Nephron progenitor cell (in vitro differentiated cells): ENCODE data around the gene HPCAL1.

Source experiments
- DNase-seq: peaks from one replicate; pipeline ENCODE4 v3.0.0; 2021
- H3K27ac Mint-ChIP-seq: 2 replicates; pipeline ENCODE4 v1.8.0; 2021; ENCODE audit warnings: mild to moderate bottlenecking, moderate library complexity, mixed read lengths
- H3K27me3 Mint-ChIP-seq: 2 replicates; pipeline ENCODE4 v1.8.0; 2021; ENCODE audit warnings: mild to moderate bottlenecking, low read depth, mixed read lengths; ENCODE audit not compliant: poor library complexity
- H3K36me3 Mint-ChIP-seq: 2 replicates; pipeline ENCODE4 v1.8.0; 2021; ENCODE audit warnings: low read depth, mixed read lengths
- H3K4me1 Mint-ChIP-seq: 2 replicates; pipeline ENCODE4 v1.8.0; 2021; ENCODE audit warnings: mixed read lengths
- H3K4me3 Mint-ChIP-seq: 2 replicates; pipeline ENCODE4 v1.8.0; 2021; ENCODE audit warnings: mild to moderate bottlenecking, moderate library complexity, mixed read lengths
- H3K9me3 Mint-ChIP-seq: 2 replicates; pipeline ENCODE4 v1.8.0; 2021; ENCODE audit warnings: mild to moderate bottlenecking, moderate library complexity, mixed read lengths
- CTCF ChIP-seq: fragments of 200-600 bp; sonication (generic); IDR thresholded peaks from 2 replicates; pipeline ENCODE4 v1.5.0; 2021; ENCODE audit warnings: antibody characterized with exemption

HPCAL1 gene

GRCh38 chr2:10303694-10304378, 1.1 kb downstream of the HPCAL1 start:
- peaks cover 10% of the 10 kb centered on the region for H3K9me3 Mint-ChIP-seq
- peak overlapping the region; percentile 88 for H3K4me3 Mint-ChIP-seq
- peaks cover 36% of the 10 kb centered on the region for H3K4me1 Mint-ChIP-seq
- H3K27me3 Mint-ChIP-seq: peaks cover 56% of the 10 kb centered on the region
- no peak for TF ChIP-seq CTCF
- H3K36me3 Mint-ChIP-seq: peaks cover 2% of the 10 kb centered on the region
- H3K27ac Mint-ChIP-seq: no peak overlapping the region
- DNase-seq: peak; percentile 73

GRCh38 chr2:10304458-10305253, 2.0 kb downstream of the HPCAL1 start:
- Mint-ChIP-seq H3K27ac (no peak overlapping the region), H3K36me3 (no peaks in the 10 kb centered on the region), H3K4me3 (peak overlapping the region; percentile 88), H3K4me1 (peaks cover 36% of the 10 kb centered on the region), H3K27me3 (peaks cover 56% of the 10 kb centered on the region), H3K9me3 (peaks cover 2% of the 10 kb centered on the region)
- peak; percentile 27 for DNase-seq
- no peak for TF ChIP-seq CTCF

- Mint-ChIP-seq H3K9me3 (no peaks in the 10 kb centered on the region), H3K4me1 (peaks cover 36% of the 10 kb centered on the region), H3K36me3 (no peaks in the 10 kb centered on the region), H3K4me3 (peak overlapping the region; percentile 70), H3K27ac (no peak overlapping the region), H3K27me3 (peaks cover 60% of the 10 kb centered on the region)
- no peak for TF ChIP-seq CTCF
- DNase-seq: no peak
Measured at GRCh38 chr2:10305254-10305635, 2.5 kb downstream of the HPCAL1 start.

- peak; percentile 33 for DNase-seq
- H3K9me3 Mint-ChIP-seq: no peaks in the 10 kb centered on the region
- no peak overlapping the region for H3K27ac Mint-ChIP-seq
- no peak for TF ChIP-seq CTCF
- H3K4me3 Mint-ChIP-seq: peak overlapping the region; percentile 70
- H3K36me3 Mint-ChIP-seq: no peaks in the 10 kb centered on the region
- H3K27me3 Mint-ChIP-seq: peaks cover 60% of the 10 kb centered on the region
- H3K4me1 Mint-ChIP-seq: peaks cover 36% of the 10 kb centered on the region
Measured at GRCh38 chr2:10305715-10306114, 3.0 kb downstream of the HPCAL1 start.

GRCh38 chr2:10306901-10307463, 4.3 kb downstream of the HPCAL1 start:
- Mint-ChIP-seq H3K36me3 (no peaks in the 10 kb centered on the region), H3K9me3 (no peaks in the 10 kb centered on the region), H3K27ac (no peak overlapping the region), H3K27me3 (peaks cover 64% of the 10 kb centered on the region), H3K4me3 (no peak overlapping the region), H3K4me1 (peaks cover 26% of the 10 kb centered on the region)
- no peak for DNase-seq
- TF ChIP-seq CTCF: no peak
